Retinal pigment epithelial cell (primary cell): ENCODE results near the gene DYRK3.

ENCODE experiments used
- DNase-seq: peaks from one replicate; pipeline ENCODE4 v3.0.0-alpha.2; 2010; ENCODE audit warnings: low read depth
- H3K4me3 ChIP-seq: 2 replicates; pipeline ENCODE4 v1.5.1; 2011; ENCODE audit warnings: mild to moderate bottlenecking, low read length, control low read depth, moderate library complexity
- TF ChIP-seq, protein P1 (sequence below): conservative IDR thresholded peaks from 2 replicates; pipeline ENCODE4 v1.5.1; 2011; ENCODE audit warnings: low read depth, low read length, control low read depth, inconsistent platforms

DYRK3 gene

DNA sequence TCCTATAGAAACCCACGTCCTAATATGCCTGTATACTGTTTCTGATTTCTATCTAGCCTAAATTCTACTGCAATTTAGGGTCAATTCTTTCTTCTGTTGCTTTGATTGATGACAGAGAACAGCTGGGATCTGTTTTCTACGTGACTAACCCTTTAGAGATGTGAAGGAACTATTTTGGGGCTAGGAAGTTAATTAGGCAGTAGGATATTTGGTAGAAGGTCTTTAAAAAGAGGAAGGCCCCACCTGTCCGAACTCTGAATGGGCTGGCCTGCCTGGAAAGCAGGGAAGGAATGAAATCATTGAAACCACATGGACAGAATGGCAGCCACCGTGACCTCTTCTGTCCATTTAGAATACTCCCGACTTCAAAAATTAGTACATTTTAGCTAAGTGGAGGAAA is 44.1 kb upstream of the DYRK3 start:
- no peak overlapping the region for H3K4me3 ChIP-seq
- TF ChIP-seq, protein P1, sequence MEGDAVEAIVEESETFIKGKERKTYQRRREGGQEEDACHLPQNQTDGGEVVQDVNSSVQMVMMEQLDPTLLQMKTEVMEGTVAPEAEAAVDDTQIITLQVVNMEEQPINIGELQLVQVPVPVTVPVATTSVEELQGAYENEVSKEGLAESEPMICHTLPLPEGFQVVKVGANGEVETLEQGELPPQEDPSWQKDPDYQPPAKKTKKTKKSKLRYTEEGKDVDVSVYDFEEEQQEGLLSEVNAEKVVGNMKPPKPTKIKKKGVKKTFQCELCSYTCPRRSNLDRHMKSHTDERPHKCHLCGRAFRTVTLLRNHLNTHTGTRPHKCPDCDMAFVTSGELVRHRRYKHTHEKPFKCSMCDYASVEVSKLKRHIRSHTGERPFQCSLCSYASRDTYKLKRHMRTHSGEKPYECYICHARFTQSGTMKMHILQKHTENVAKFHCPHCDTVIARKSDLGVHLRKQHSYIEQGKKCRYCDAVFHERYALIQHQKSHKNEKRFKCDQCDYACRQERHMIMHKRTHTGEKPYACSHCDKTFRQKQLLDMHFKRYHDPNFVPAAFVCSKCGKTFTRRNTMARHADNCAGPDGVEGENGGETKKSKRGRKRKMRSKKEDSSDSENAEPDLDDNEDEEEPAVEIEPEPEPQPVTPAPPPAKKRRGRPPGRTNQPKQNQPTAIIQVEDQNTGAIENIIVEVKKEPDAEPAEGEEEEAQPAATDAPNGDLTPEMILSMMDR, result no peak
- no peak for DNase-seq

DNA sequence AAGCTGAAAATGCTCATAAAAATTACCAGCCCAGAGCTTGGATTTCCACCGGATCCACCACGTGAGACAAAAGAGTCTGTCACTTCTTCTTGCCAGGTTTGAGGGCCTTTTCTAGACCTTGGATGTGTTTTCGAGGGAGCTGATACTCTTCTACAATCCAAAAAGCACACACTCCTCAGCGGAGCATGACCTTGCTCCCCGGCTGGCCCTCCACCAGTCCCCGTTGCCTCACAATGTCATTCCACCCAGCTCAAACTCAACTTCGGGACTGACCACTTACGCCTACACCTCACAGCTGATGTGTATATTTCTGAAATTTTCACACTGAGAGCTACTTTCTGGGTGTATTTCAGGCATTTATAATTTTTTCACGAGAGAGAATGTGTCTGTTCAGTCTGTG is 43.6 kb upstream of the DYRK3 start:
- TF ChIP-seq, protein P1, result no peak
- DNase-seq, result no peak
- H3K4me3 ChIP-seq, result no peak overlapping the region

DNA sequence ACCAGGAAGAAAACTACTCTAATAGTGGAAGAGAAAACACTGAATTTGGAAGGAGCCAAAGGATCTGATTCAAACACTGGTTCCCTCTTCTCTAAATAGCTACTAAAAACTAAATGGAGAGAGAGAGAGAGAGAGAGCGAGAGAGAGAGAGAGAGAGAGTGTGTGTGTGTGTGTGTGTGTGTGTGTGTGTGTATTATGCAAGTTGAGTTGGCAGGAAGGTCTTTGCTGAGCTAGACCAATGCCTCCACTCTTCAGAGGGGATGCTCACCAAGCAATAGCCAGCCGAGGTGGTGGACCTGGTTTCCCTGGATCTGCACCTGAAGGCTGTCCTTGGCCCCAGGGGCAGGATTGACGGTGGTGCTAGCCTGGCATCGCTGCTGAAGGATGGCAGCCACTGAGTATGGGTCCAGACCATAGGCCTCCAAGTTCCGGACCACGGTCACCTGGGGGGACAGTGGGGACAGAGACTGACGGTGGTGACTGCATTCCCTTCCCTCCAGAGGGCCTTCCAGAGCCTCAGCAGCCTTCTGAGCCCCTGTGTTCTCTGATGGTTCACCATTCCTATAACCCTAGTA is 41.9 kb upstream of the DYRK3 start:
- DNase-seq, result no peak
- no peak overlapping the region for H3K4me3 ChIP-seq
- TF ChIP-seq, protein P1, result no peak

DNA sequence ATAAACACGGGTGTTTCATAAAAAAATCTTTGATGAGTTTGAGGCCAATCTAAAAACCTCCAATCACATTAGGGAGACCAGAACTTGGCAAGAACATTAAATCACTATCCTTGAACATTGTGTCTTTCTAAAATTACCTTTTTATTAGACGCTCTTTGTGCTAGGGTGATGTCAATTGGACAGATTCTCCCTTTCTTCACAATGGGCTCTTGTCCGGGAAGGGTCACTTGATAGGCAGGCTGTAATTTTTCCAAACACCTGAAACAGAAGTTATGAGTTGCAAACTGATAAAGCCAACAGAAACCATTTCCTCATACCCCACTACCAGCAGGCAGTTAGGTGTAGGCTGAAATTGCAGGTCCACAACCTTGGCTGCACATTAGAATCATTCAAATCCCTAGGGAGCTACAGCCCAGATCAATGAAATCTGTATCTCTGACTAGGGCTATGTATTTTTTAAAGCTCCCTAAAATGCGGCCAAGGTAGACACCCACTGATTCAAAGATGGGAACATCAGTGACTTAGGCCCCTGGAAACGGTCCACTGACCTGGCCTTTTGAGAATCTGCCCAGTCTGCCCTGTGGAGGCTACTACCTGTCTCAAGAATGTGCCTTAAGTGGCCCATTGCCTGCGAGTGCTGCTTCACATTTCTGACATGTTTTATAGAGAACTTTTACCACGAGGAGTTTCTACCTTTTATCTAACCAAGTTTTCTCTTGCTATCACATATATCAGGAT is 39.6 kb upstream of the DYRK3 start:
- H3K4me3 ChIP-seq, result no peak overlapping the region

DNA sequence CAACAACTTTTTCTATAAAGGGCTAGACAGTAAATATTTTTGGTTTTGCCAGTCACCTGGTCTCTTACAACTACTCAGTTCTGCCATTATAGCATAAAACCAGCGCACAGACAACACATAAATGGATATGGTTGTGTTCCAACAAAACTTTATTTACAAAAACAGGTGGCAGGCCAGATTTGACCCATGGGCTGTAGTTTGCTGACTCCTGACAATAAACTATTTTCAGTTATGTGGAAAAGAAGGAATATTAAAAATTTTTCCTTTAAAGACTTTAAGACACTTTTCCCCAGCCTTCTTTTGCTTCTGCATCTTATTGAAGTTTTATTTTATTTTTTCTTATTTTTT is 39.0 kb upstream of the DYRK3 start:
- DNase-seq, result no peak
- H3K4me3 ChIP-seq, result no peak overlapping the region
- TF ChIP-seq, protein P1, result no peak

More for the DNA sequence above, 39.6 kb upstream of the DYRK3 start:
- no peak for DNase-seq
- TF ChIP-seq, protein P1, result no peak

DNA sequence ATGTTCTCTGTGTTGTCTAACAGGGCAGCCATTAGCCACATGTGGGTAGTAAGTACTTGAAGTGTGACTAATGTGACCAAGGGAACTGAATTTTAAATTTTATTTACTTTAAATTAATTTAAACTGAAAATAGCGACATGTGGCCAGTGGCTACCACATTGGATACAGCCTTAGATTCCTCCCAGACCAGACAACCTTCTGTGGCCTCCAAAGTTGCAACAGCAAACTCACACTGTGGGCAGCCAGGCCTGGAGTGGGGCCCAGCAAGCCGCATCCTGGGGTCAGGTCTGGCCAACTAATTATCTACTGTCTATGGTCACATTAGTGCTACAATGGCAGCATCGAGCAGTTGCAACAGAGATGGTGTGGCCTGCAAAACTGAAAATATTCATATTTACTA is 34.8 kb upstream of the DYRK3 start:
- DNase-seq, result no peak
- TF ChIP-seq, protein P1, result no peak
- no peak overlapping the region for H3K4me3 ChIP-seq

DNA sequence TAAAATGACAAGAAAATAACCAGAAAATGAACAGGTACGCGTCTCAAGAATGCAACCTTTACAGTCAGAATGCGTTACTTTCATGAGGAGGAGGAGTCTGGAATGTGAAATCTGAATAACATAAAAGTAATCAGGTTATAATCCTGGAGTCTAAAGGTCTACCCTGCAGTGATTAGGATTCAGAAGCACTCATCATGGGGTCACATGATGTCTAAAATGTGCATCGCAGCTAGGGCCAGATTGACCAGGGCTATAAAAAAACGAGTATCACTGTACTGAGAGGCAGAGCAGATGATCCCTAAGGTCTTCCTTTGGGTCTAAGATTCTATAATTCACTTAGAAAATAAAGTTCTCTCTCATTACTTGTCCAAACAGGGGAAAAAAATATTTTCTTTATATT is 30.5 kb upstream of the DYRK3 start:
- TF ChIP-seq, protein P1, result no peak
- no peak for DNase-seq
- no peak overlapping the region for H3K4me3 ChIP-seq
